Epithelial cell of proximal tubule (primary cell): ENCODE measurements around the gene FAM13B. TPM values are rescaled to one million over a fixed set of nuclear protein-coding genes. Genes with fewer than 3 reads are reported as not detected.

Experiments
- DNase-seq: peaks from one replicate; pipeline ENCODE4 v3.0.0-alpha.2; 2011; ENCODE audit warnings: low read depth
- H3K4me3 ChIP-seq: 2 replicates; pipeline ENCODE4 v1.5.1; 2011; ENCODE audit warnings: low read depth, mild to moderate bottlenecking, low read length
- CTCF ChIP-seq: conservative IDR thresholded peaks from 2 replicates; pipeline ENCODE4 v1.5.1; 2012; ENCODE audit warnings: low read depth, mild to moderate bottlenecking, low read length
- total RNA-seq: library from RNA; depleted of rRNA; stranded (reverse); fragments of >200 nt; gene quantifications from 2 replicates; pipeline ENCODE4 v1.2.3, GENCODE V29; 2015

FAM13B gene
- total RNA-seq, 1 donor from 2014 or later, result 4.0 TPM

- DNase-seq, result no peak
- no peak for TF ChIP-seq CTCF
- no peak overlapping the region for H3K4me3 ChIP-seq
These were observed 110.9 kb downstream of the FAM13B start for GRCh38 chr5:137921931-137922330.

GRCh38 chr5:137916923-137917322 lies 116.0 kb downstream of the FAM13B start:
- no peak overlapping the region for H3K4me3 ChIP-seq
- DNase-seq, result no peak
- TF ChIP-seq CTCF, result no peak

DNA sequence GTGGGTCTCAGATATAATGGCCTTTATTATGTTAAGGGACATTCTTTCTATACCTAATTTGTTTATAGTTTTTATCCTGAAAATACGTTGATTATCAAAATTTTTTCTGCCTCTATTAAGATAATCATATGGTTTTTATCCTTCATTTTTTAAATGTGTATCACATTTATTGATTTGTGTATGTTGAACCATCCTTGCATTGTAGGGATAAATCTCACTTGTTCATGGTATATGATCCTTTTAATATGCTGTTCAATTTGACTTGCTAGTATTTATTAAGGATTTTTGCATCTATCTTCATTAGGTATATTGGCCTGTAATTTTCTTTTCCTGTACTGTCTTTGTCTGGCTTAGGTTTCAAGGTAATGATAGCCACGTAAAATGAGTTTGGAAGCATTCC lies 118.1 kb downstream of the FAM13B start:
- no peak overlapping the region for H3K4me3 ChIP-seq
- TF ChIP-seq CTCF, result no peak
- DNase-seq, result no peak

GRCh38 chr5:137902408-137903133 lies 130.3 kb downstream of the FAM13B start:
- no peak for TF ChIP-seq CTCF
- no peak for DNase-seq

GRCh38 chr5:137901011-137901817 lies 131.7 kb downstream of the FAM13B start:
- no peak overlapping the region for H3K4me3 ChIP-seq
- no peak for TF ChIP-seq CTCF
- DNase-seq, result no peak

More at GRCh38 chr5:137902408-137903133, 130.3 kb downstream of the FAM13B start:
- no peak overlapping the region for H3K4me3 ChIP-seq

GRCh38 chr5:137899493-137899892 lies 133.4 kb downstream of the FAM13B start:
- no peak for DNase-seq
- no peak for TF ChIP-seq CTCF
- no peak overlapping the region for H3K4me3 ChIP-seq

- no peak for TF ChIP-seq CTCF
- DNase-seq, result no peak
- no peak overlapping the region for H3K4me3 ChIP-seq
These were observed 136.3 kb downstream of the FAM13B start for GRCh38 chr5:137896560-137896959.
